Measurements from ENCODE around the gene NIF3L1. TPM values are rescaled to one million over a fixed set of nuclear protein-coding genes. Genes with fewer than 3 reads are reported as not detected.

The NIF3L1 gene
- total and polyA plus RNA-seq, 9 of the 15 experiments (the other 6 are each of a cell fraction or from before 2014, with no cell fraction given), result 26.7 to 89.5 (median 45.6) TPM

DNA sequence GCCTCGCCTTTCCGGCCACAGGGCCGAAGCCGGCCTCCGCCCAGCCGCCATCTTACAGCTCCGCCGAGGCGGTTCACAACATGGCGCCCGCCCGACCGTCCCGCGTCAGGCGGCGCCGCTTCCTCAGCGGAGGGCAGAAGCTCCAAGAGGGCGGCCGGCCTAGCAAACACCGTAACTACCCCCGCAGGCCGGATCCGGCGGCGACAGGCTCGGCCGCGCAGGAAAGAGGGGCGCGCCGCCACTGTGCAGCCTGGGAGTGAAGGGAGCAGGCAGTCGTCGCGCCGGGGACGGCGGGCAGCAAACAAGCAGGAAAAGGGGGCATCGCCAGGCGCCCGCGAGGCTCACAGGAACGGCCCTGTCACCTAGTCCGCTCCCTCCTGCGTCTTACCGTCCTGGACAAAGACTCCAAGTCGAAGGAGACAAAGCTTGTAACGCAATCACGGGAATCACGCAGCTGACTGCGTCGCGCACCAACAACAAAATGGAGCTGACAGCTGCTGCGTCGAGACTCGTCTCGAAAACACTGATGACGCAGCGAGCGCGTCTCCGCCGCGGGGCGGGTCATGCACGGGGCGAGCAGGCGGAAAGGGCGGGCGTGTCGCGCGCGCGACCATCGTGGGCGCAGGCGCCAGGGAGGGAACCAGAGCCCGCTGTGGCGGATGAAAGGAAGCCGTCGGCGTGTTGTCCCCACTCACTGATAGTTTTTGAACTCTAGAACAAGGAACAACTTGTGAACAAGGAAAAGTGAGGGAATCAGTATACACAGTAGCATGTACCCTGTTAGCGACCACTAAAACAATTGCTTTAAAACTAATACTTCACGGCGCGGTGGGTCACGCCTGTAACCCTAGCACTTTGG is 24.8 kb upstream of the NIF3L1 start, which contains the start of gene CLK1 (continued):
- TF ChIP-seq, protein P1, sequence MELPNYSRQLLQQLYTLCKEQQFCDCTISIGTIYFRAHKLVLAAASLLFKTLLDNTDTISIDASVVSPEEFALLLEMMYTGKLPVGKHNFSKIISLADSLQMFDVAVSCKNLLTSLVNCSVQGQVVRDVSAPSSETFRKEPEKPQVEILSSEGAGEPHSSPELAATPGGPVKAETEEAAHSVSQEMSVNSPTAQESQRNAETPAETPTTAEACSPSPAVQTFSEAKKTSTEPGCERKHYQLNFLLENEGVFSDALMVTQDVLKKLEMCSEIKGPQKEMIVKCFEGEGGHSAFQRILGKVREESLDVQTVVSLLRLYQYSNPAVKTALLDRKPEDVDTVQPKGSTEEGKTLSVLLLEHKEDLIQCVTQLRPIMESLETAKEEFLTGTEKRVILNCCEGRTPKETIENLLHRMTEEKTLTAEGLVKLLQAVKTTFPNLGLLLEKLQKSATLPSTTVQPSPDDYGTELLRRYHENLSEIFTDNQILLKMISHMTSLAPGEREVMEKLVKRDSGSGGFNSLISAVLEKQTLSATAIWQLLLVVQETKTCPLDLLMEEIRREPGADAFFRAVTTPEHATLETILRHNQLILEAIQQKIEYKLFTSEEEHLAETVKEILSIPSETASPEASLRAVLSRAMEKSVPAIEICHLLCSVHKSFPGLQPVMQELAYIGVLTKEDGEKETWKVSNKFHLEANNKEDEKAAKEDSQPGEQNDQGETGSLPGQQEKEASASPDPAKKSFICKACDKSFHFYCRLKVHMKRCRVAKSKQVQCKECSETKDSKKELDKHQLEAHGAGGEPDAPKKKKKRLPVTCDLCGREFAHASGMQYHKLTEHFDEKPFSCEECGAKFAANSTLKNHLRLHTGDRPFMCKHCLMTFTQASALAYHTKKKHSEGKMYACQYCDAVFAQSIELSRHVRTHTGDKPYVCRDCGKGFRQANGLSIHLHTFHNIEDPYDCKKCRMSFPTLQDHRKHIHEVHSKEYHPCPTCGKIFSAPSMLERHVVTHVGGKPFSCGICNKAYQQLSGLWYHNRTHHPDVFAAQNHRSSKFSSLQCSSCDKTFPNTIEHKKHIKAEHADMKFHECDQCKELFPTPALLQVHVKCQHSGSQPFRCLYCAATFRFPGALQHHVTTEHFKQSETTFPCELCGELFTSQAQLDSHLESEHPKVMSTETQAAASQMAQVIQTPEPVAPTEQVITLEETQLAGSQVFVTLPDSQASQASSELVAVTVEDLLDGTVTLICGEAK (IDR thresholded peaks at IDR 0.05), result peak; percentile 40; the same call in 1 of the 2 replicates
- TF ChIP-seq, protein P1 (CRISPR knock-in tag; IDR thresholded peaks at IDR 0.05), result no peak
- TF ChIP-seq, protein P2, sequence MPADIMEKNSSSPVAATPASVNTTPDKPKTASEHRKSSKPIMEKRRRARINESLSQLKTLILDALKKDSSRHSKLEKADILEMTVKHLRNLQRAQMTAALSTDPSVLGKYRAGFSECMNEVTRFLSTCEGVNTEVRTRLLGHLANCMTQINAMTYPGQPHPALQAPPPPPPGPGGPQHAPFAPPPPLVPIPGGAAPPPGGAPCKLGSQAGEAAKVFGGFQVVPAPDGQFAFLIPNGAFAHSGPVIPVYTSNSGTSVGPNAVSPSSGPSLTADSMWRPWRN (IDR thresholded peaks at IDR 0.05; ENCODE audit: low read depth), result no peak
- TF ChIP-seq LARP7 (IDR thresholded peaks at IDR 0.05) (no peak), MCM2 (IDR thresholded peaks at IDR 0.05; ENCODE audit: low read depth) (no peak), SRSF7 (optimal IDR thresholded peaks at IDR 0.05; ENCODE audit: low read depth, low read length) (no peak), ZNF174 (CRISPR knock-in tag; IDR thresholded peaks at IDR 0.05) (no peak), CCAR2 (IDR thresholded peaks at IDR 0.05; ENCODE audit: low read depth, low read length) (no peak), ZNF12 (CRISPR knock-in tag; IDR thresholded peaks at IDR 0.05) (peak; percentile 30; the same call in 1 of the 2 replicates), CC2D1A (IDR thresholded peaks at IDR 0.05) (no peak), CHD4 (IDR thresholded peaks at IDR 0.05; ENCODE audit: insufficient read depth, insufficient replicate concordance, low read depth, low read length, poor library complexity, severe bottlenecking) (no peak), NCOR1 (IDR thresholded peaks at IDR 0.05) (peak; percentile 50), DMBX1 (CRISPR knock-in tag; IDR thresholded peaks at IDR 0.05; ENCODE audit: borderline replicate concordance) (peak; percentile 38; the same call in 1 of the 2 replicates)
- TF ChIP-seq, protein P3, sequence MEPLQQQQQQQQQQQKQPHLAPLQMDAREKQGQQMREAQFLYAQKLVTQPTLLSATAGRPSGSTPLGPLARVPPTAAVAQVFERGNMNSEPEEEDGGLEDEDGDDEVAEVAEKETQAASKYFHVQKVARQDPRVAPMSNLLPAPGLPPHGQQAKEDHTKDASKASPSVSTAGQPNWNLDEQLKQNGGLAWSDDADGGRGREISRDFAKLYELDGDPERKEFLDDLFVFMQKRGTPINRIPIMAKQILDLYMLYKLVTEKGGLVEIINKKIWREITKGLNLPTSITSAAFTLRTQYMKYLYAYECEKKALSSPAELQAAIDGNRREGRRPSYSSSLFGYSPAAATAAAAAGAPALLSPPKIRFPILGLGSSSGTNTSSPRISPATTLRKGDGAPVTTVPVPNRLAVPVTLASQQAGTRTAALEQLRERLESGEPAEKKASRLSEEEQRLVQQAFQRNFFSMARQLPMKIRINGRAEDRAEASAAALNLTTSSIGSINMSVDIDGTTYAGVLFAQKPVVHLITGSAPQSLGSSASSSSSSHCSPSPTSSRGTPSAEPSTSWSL (CRISPR knock-in tag; IDR thresholded peaks at IDR 0.05; ENCODE audit: borderline replicate concordance), result no peak
- TF ChIP-seq, protein P4, sequence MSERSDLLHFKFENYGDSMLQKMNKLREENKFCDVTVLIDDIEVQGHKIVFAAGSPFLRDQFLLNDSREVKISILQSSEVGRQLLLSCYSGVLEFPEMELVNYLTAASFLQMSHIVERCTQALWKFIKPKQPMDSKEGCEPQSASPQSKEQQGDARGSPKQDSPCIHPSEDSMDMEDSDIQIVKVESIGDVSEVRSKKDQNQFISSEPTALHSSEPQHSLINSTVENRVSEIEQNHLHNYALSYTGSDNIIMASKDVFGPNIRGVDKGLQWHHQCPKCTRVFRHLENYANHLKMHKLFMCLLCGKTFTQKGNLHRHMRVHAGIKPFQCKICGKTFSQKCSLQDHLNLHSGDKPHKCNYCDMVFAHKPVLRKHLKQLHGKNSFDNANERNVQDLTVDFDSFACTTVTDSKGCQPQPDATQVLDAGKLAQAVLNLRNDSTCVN (CRISPR knock-in tag; IDR thresholded peaks at IDR 0.05), result no peak

Measured in K562 (cell line).